Thyroid gland (tissue), 4 donors: ENCODE data around the gene SDSL.

ENCODE experiments used
- CTCF ChIP-seq, 6 experiments: fragments of 200-600 bp in 3 of 6; fragments of 450-650 bp in 3 of 6; sonication (generic) in 3 of 6; IDR thresholded peaks; one replicate each; pipeline ENCODE4 v1.5.1; 2016 to 2019; ENCODE audit warnings: antibody characterized with exemption in 6 of 6, mild to moderate bottlenecking in 2 of 6, inconsistent platforms in 1 of 6, moderate library complexity in 1 of 6
- POLR2A ChIP-seq, 2 donors: fragments of 450-650 bp; IDR thresholded peaks; one replicate each; pipeline ENCODE4 v1.6.1; 2017; ENCODE audit warnings: antibody characterized with exemption in 2 of 2, mild to moderate bottlenecking in 2 of 2, moderate library complexity in 1 of 2

GRCh38 chr12:113468365-113469223 is 46.4 kb downstream of the SDSL start:
- TF ChIP-seq POLR2A (IDR thresholded peaks at IDR 0.05) (no peak), CTCF (IDR thresholded peaks at IDR 0.05) (no peak)
